Fibroblast of skin of scalp (primary cell): ENCODE measurements around the gene USB1.
"Not testable (repeated sequence)": the region's sequence is repeated elsewhere in the genome, so short reads cannot be mapped to it uniquely, and the experiment has no call there.

Source experiments
- DNase-seq: peaks from one replicate; pipeline ENCODE4 v3.0.0-alpha.2; 2013

The USB1 gene

GRCh38 chr16:57970319-57970718, 30.9 kb upstream of the USB1 start:
- DNase-seq, result no peak

GRCh38 chr16:57970970-57971369, 30.2 kb upstream of the USB1 start, which contains the start of gene CNGB1:
TSS of gene CNGB1 (minus strand) at chr16:57971128. CDS start at chr16:57967286, 3,842 bp downstream.
- DNase-seq, result no peak

DNA sequence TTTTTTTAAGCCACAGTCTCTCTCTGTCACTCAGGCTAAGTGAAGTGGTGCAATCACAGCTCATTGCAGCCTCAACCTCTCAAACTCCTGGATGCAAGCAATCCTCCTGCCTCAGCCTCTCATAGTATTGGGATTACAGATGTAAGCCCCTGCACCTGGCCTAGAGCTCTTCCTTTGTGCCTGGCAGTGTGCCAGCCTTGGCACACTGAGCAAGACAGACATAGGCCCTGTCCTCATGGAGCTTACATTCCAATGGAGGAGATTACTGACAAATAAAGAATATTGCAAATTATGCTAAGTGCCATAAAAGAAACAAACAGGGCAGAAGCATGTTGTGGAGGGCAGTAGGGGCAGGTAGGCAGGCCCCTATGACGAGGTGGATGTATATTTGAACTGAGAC, 29.4 kb upstream of the USB1 start:
- no peak for DNase-seq

DNA sequence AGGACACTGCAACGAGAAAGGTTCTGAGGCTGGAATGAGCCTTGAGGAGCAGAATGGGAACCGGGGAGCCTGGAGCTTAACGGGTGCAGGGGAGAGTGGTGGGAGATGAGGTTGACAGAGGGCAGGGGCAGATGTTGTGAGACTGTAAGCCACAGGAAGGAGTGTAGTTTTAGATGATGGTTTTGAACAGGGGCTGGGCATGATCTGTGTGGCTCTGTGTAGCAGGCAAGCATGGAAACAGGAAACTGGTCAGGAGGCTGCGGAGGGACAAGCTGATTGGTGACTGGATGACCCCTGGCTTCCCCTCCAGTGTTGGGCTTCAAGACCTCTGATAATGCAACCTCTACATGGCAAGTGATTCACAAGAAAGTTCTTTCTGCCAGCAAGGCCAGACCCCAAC, 28.9 kb upstream of the USB1 start:
- DNase-seq, result no peak

DNA sequence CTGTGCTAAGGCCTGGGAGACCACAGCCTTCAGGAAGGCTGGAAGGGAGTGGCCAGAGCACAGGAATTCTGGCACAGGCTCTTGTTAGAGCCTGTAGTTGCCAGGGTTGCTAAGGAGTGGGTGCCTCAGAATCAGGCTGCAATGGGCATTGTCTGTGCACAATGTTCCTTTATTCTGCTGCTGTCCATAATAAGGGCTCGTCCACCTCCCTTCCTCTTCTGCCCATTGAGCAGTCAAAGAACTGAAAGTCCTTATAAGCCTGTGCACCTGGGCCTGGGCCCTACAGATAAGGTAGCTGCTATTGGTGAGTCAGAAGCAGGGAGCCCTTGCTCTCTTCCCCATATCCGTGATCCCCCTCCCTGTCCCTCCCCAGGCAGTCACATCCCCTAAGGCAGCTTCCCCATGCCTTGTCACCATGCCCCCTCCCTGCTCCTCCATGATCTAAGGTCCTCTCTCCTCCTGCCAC, 24.8 kb upstream of the USB1 start:
- DNase-seq, result no peak

DNA sequence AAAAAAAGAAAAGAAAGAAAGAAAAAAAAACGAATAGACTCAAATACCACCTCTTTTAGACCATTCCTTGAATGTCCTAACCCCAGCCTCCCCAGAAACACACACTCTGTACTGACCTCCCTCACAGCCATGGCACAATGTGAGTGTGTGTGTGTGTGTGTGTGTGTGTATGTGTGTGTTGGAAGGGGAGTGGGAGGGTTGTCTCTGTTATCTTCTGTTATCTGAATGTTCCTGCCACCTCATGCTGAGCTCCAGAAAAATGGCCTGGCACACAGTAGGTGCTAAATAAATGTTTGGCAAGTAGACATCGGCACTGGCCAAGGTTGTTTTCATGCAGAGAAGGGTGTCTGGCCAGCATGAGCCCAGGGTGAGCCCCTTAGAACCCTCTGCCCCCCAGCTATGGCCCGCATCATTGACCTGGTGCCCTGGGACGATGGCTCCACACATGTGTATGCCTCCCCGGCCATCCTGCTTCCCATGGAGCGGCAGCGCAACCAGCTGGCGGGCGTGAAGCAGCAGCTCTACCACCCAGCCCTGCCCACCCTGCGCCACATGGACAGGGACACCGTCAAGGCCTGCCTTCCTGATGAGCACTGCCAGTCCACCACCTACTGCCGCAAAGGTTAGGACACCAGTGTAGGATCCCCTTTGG, 23.7 kb upstream of the USB1 start:
- DNase-seq, result no peak

DNA sequence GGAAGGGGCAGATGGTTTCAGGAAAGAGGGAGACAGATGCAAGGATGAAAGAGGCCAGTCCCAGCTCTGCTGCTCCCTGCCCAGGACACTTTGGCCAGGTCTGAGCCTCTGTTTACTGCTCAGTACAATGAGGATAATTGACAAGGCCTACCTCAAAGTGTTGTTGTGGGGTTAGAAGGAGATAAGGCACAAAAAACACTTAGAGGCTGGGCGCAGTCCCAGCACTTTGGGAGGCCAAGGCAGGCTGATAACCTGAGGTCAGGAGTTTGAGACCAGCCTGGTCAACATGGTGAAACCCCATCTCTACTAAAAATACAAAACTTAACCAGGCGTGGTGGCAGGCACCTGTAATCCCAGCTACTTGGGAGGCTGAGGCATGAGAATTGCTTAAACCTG, 23.1 kb upstream of the USB1 start:
- DNase-seq, result not testable (repeated sequence)

DNA sequence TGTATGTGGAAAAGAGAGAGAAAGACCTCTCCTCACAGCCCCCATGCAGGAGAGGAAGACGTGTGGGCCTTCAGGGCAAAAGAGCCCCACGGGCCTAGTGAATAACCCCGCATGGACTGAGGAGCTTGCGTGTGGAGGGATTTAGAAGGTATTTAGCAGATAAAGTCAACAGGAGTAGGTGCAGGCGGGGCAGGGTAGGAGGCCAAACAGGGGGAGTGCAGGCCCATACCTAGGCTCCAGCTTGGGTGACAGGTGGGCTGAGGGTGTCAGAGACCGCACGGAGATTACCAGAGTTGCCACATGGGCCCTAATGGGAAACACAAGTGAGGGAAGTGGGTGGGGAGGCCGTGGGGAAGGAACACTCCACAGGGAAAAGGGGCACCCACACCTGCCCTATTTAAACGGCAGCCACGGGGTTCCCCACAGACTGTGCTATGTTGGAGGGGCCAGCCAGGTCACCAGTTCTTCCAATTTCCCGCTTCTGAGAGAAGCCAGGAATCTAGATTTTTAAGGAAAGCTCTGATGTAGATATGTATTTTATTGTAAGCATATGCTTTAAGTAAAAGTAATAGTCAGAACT, 22.1 kb upstream of the USB1 start:
- DNase-seq, result no peak

DNA sequence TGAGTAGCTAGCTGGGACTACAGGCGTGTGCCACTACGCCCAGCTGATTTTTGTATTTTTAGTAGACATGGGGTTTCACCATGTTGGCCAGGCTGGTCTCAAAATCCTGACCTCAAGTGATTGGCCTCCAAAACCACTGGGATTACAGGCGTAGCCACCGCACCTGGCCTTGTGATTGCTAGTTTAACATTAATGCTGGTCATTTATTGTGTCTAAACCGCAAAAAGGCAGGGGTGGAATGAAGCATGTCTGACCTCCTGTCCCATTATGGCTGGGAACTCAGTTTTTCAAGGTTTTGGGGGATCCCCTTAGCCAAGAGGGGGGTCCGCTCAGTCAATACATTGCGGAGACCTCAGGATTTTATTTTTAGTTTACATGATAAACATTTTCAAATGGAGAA, 19.6 kb upstream of the USB1 start:
- DNase-seq, result no peak

DNA sequence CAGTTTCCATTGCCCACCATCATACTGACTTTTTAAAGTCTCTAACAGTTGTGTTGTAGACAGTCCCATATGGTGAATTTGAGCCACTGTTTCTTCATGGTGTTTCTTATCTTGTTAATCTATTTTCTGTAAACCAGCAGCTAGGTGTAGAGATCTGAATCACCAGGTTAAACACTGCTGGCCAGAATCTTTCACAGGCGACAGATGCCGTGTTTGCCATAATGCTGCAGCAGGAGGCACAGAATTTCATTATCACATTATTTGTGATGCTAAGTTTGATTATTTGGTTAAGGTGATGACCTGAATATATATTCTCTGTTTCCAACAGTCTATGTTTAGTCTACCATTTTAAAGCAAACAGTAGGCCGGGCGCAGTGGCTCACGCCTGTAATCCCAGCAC, 18.8 kb upstream of the USB1 start:
- DNase-seq, result no peak

GRCh38 chr16:57984443-57985203, 16.6 kb upstream of the USB1 start:
- DNase-seq, result peak; percentile 76

DNA sequence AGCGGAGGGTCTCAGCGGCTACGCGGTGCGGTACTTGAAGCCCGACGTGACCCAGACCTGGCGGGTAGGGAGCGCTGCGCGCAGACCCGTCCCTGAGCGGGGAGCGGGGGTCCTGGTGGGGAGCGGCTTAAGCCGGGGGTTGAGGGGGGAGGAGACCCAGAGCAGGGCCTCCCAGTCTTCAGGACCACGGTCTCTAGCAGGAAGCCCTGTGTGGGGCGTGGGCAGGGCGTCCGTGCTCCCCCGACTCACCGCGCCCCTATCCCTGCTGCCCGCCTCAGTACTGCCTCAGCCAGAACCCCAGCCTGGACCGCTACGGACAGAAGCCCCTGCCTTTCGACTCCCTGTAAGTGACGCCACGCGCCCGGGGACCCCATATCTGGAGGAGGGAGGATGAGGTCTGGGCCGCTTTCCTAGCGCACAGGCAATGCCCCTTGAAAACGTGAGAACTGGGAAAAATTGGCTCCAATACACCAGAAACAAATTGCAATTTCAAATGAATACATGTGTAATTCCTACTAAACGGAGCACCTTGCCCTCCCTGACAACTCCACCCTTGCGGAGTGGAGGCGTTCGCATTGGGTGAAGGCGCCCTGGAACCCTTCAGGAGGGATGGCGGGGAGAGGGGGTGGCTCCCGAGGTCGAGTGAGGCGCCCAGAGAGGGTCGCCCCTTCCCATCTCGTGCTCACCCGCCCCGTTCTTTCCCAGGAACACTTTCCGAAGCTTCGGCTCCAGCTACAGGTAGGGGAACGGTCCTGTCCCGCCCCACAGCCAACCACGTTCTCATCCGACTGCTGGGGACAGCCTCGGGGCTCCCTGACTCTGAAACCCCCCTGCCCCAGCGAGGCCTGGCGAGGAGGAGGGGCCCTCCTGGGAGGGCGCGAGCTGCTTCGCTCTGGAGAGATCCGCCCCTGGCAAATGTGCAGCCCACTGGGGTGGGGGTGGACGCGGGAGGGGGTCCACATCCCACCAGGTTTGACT, 15.7 kb upstream of the USB1 start:
- DNase-seq, result no peak

- no peak for DNase-seq
Measured at GRCh38 chr16:57986196-57986595, 15.0 kb upstream of the USB1 start.

DNA sequence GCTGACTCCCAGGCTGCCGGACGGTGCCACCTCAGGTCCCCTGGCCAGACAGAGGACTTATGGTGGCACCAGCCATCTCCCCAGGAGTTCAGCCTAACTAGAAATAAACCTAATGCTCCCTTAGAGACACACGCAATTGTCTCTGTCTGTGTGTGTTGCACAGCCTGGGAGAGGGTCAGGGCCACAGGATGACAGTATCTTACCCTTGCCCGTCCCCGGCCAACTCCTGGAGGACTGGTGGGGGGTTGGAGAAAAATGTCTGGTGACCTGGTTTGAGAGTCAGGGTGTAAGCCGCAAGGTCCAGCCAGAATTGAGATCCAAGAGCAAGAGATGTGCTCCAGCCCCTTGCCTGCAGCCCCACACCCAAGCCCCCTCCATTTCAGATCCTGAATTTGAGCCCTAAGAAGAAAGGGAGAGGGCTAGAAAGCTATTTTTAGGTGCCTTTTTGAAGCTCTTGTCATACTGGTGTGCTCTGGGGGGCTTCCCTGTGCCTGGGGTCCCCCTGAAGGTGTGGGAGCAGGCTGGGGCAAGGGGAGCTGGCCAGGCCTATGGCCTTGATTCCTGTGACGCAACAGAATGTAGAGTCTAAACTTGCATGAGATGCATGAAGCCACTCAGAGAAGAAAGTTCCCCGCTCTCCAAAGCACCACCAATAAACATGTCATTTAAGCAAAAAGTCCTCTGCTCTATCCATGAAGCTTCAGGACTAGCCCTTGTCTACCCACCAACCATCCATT, 13.6 kb upstream of the USB1 start:
- no peak for DNase-seq

DNA sequence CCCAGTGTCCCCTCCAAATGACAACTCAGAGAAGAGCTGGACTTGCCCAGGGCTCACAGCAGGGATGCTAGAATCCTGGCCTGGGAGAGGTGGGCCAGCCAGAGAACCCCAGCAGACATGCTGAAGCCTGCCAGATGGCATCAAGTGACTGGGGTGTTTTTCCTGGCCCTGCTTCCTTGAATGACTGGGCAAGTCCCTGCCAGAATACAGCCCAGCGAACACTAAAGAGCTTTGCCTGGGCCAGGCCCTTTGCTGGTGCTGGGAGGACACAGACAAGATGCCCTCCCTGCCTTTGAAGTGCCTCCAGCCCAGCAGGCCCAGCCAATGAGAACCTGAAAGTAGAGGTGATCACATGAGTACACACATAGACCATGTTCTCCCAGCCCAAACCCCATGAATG, 12.3 kb upstream of the USB1 start:
- no peak for DNase-seq

GRCh38 chr16:57991551-57992059, 9.6 kb upstream of the USB1 start:
- DNase-seq, result no peak

DNA sequence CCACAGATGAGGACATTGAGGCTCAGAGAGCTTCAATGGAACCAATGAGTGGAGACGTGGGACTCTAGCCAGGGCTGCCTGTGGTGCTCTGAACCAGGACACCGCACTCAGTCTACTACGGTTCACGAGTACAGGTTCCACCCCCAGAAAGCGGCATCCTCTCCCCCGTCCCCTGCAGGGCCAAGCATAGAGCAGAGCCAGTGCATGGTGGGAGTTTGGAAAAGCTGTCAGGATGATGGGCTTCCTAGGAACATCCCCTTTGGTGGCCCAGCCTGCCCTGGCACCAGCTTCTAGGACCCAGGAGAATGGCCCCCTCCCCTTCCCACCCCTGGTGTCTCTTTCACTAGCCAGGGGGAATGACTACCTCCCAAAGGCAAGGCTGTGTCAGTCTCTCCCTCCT, 9.1 kb upstream of the USB1 start:
- DNase-seq, result no peak

- DNase-seq, result no peak
Measured at GRCh38 chr16:57993438-57993837, 7.8 kb upstream of the USB1 start.

- DNase-seq, result no peak
Measured at GRCh38 chr16:57993897-57994296, 7.3 kb upstream of the USB1 start.

GRCh38 chr16:57994361-57994760, 6.8 kb upstream of the USB1 start:
- no peak for DNase-seq

DNA sequence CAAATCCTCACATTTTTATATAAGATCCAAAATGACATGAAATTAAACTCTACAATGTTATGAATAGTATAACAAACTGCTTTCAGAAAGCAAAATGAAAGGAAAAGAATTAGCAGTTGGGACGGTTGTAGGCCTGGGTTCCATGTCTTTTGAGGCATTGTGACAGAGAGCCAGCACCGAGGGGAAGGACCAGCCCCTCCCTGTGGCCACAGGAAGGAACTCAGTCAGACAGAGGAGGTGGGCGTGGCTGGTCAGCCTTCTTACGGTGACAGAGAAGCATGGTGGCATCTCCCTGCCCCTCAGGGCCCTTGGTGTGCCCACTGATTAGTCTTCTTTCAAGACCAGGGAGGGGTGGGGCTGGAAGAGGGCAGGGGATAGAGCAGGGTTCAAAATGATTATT, 6.4 kb upstream of the USB1 start:
- DNase-seq, result peak; percentile 35
